ENCODE data around the gene CD69.

CD69 gene

DNA sequence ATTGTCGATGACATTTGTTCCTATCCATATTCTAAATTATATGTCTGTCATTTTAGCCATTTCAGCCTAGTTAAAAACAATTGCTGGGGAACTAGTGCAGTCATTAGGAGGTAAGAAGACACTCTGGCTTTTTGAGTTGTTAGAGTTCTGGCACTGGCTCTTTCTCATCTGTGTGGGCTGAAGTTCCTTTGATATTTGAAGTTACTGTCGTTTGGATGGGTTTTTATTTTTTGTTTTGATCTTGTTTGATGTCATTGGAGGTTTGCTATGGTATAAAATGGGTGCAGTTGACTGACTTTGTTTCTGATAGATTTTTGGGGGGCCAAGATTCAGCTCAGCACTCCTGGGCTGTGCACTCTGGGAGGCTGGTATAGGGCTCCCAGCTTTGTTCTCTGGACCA lies 20.7 kb upstream of the CD69 start:
- no peak for DNase-seq (ENCODE audit: low read depth)

DNA sequence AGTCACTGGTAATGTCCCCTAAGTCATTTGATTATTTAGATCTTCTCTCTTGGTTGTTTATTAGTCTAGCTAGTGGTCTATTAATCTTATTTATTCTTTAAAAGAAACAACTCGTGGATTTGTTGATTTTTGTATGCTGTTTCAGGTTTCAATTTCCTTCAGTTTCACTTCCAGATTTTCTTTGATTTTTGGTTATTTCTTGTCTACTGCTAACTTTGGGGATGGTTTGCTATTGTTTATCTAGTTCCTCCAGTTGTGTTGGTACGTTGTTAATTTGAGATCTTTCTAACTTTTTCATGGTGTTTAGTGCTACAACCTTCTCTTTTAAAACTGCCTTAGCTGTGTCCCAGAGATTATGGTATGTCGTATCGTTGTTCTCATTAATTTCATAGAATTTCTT lies 18.5 kb upstream of the CD69 start:
- no peak for DNase-seq (ENCODE audit: low read depth)

DNA sequence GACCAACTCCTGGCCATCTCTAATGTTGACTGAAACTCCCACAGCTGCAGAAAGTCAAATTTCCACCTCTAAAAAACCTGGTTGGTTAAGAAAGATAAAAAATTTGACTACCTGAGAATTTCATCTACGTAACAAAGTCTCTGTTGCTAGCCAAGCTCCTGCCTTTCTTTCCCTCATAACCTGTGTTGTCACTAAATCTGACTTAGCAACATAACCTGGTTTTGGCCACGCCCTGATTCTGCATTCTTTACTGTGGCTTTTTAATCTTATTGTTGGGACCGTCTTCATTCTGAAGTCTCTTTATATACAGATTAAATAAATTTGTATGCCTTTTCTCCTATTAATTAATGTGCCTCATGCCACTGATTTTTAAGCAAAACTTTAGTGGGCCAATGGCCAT lies 16.1 kb upstream of the CD69 start:
- DNase-seq (ENCODE audit: low read depth), result no peak

DNA sequence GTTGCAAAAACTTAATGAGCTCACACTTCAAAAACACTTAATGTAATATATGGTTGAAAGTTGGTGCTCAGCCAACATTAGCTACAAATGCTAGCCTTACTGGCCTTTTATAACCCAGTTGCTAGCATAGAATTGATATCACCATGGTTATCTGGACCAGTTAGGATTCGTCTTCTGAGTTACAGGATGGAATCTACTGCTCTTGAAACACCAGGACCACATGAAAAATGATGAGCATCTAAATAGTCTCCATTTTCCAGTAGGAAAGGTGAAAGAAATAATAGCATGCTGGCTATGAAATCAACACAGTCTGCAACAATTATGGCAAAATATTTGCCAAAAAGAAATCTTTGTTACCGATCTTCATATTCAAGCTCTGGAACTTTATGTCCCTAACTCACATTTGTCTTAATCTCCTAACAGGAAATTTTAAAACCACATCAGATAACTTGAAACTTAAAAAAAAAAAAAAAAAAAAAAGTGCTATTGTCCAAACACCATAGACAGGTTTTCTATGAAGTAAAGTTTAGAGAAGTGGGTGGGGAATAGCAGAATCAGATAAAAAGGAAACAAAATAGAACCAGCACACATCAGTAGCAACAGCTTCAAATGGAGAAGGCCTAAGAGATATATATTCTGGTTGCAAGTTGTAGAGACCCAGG lies 12.6 kb upstream of the CD69 start:
- no peak for DNase-seq (ENCODE audit: low read depth)

DNA sequence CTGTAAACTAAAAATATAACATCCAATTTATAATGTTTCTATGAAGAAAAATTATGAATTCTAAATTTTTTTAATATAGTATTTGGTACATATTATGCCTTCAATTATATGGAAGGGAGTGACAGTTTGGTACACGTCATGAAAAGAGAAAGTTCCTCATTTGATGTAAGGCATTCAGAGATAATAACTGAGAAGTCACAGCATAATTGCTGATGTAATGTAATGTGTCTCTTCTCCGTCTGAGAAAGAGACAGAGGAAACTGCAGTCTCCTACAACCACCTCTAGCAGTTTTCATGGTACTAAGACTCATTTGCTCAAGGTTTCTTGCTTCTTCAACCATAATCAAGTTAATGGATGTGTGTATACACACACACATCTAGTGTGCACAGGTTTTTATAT lies 2.3 kb upstream of the CD69 start:
- no peak for DNase-seq (ENCODE audit: low read depth)

DNA sequence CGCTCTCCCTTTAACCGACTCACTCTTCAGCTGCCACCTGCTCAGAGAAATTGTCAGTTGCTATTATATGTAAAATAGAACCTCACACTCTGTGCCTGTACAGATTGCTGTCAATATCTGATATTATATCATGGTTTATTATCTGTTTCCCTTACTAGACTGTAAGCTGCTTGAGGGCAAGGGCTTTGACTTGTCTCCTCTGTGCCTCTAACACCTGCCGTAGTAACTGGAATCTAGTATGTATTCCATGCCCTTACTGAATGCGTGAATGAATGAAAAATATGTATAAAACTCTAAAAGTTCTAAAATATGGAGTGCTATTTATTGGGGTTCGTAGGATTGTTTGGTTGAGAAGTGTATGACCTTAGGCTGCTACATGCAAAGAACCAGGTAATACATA lies 1.7 kb upstream of the CD69 start:
- no peak for DNase-seq (ENCODE audit: low read depth)

DNA sequence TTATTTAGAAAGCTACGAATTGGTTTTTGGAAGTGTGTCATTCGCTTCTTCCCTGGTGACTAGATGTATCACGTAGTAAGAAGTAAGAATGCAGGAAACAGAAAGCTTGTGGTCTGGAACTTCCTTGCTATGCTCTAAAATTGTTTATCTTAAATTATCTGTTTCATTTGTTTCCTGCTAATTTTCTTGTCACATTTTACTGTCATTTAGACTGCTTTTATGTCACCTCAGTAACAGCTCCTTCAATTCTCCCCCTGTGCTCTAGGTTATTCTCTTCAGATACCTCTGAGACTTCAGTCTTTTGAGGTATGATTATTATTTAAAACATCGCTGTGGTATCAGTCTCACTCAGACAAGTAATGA lies 699 bp upstream of the CD69 start:
- DNase-seq (ENCODE audit: low read depth), result peak; percentile 23

DNA sequence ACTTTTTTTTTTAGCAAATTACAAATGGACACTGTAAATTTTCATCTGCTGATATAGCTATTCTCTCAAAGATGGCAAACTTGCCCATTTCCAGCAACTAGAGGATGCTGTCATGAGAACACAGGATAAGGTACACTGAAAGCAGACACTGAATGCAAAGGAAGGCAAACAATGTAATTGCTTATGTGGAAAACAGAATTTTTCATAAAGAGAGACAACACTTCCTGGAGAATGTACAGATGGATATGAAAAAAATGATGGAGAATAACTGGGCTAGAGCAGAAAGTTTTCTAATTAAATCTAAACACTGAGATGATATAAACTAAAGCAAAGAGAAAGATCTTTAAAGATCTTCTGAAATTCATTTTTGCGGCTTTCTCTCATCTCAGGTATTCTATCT lies 581 bp downstream of the CD69 start:
- DNase-seq (ENCODE audit: low read depth), result no peak

DNA sequence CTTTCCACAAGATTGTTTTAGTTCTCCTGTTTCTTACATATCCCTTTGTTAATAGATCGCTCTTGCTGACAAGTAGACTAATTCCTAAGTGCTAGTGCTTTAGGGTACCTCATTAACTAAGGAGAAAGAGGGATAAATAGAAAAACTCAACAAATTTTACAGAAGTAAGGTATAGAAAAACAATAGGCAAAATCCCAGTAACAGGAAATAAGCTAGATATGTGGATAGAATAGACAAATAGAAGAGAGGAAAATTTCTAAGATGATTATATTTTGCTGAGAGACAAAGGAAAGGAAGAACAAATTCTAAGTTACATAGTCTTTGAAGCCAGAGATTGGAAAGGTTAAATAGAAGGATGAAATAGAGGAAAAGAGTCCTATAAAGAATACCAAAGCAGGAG lies 1.0 kb downstream of the CD69 start:
- DNase-seq (ENCODE audit: low read depth), result no peak

DNA sequence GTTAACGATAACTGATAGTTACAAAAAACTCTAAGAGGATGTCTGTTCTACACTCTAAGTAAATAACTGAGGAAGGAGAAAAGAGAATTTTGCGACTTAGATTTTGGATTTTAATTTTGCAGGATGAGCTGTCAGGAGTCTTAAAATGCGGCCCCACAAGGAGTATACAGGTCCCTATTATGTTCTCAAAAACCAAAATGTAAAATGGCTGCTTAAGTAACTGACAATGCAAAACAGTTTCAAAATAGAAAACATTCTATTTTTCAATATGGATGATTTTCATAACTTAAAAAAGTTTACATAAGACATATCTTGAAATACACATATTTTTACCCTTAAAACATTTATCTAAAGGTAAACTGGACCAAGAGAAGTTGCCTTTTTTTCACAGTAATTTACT lies 2.6 kb downstream of the CD69 start:
- no peak for DNase-seq (ENCODE audit: low read depth)

DNA sequence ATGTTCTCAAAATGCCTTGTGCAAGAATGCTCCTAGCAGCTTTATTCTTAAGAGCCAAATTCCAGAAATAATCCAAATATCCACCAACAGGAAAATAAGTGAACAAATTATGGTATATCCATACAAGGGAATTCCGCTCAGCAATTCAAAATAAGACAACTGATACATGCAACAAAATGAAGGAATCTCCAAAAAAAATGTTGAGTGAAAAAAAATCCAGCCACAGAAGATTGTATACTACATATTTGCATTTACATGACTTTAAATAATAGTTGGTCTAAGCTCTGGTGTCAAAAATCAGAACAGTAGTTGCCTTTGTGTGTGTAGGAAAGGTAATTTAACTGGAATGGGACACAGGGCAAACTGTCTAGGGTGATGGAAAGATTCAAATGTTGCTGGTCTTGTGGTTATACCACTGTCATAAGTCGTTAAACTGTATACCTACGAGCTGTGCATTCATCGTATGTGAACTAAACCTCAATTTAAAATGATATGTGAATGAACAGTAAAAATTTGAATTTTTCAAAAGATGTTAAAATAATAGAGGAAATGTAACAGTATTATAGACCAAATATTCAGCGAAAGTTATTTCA lies 3.2 kb downstream of the CD69 start:
- DNase-seq (ENCODE audit: low read depth), result no peak

DNA sequence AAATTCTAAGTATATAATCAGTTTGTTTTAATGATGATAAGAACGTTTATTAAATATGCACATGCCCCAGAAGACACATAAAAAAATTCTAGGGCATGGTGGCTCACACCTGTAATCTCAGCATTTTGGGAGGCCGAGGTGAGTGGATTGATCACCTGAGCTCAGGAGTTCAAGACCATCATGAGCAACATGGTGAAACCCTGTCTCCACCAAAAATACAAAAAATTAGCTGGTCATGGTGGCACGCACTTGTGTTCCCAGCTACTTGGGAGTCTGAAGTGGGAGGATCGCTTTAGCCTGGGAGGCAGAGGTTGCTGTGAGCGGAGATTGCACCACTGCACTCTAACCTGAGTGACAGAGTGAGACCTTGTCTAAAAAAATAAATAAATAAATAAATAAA lies 4.0 kb downstream of the CD69 start:
- DNase-seq (ENCODE audit: low read depth), result no peak

DNA sequence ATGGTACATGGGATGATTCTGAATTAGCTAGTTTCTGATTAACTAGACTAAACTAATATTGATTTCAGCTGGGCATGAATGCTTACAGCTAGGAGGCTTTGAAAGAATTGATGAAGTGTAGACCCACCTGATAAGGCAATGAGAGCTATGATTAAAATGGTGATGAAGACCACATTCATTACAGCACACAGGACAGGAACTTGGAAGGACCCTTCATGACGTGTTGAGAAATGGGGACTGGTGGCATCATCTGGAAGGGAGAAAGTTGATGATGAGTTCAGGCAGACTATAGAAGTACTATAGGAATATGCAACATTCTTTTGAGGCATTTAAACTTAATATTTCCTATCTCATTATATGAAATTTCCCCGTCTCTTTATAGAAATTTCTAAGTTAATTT lies 4.5 kb downstream of the CD69 start:
- DNase-seq (ENCODE audit: low read depth), result no peak

DNA sequence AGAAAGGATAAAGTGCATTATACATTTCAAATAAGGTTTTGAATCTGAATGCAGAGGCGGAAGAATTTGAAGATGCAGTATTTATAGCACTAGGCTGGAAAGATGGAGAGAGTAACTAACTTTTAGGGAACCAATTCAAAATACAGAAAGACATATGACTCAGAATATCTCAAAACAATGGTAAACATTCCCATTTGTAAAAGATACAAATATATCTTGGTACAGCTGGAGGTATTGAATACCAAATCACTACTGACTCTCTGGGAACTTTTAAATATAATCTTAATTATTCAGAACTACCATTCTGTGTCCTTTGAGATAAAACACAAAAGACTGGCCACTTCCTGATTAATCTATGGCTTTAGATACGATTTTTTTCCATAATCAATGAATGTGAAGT lies 5.1 kb downstream of the CD69 start:
- no peak for DNase-seq (ENCODE audit: low read depth)

DNA sequence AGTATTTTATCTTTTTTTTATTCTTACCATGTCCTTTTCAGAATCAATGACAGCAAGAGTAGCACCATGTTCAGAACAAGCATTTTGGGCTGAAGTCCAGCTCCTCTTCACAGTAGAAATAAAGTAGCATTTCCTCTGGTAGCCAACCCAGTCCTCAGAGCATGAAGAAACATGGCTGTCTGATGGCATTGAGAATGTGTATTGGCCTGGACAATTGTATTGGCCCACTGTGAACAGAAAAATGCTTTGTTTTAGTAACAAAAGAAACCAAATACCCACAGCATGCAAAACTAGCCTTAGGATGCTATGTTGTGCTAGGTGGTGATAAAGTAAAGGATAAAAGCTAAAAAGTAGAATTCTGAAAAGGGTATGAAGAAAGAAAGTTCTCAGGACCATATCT lies 5.7 kb downstream of the CD69 start:
- DNase-seq (ENCODE audit: low read depth), result no peak

DNA sequence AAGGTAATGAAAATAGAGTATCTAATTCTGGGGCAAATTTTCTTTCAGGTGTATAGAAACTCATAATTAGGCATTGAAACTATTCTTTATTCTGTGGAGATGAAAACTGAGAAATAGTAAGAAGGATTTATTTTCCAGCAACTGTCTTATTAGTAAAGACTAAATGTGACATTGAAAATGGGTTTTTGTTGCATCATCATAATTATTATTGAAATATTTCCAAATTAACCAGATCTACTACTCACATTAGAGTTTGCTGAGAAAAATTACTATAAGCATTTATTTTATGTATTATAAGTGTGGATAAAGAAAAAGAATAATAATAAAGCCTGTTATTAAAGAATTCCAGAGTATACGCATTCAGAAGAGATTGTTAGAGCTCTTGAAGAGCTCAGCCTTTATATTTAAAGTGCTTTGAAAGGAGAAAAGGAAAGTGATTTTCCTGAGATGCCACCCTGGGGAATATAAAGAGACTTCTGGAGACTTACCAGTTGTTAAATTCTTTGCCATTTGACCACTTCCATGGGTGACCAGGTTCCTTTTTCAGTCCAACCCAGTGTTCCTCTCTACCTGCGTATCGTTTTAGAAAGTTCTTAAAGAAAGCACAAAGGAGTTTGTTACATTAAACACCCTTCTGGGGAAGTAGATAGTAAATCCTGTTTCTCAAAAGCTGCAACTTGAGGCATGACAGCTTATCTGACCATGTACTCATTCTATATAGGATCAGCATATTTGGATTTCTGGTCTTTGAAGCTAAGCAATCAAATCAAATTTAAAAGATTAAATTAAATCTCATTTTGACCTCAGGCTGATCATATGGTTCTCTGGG lies 6.4 kb downstream of the CD69 start:
- DNase-seq (ENCODE audit: low read depth), result no peak

DNA sequence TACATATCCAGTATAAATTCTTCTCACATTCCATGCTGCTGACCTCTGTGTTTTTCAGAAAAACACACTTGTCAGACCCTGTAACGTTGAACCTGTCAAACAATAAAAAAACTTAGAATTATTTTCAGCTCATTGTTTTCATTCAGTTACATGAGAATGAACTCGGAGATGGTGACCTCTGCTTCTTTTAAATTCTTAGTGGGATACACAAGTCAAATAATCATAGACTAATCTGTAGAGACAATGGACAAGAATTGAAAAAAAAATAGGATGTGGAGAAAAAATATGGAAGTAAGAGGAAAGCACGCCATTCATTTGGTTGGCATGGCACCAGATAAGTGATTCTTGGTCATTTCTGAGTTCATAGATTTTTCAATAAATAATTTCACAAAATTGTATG lies 7.2 kb downstream of the CD69 start:
- DNase-seq (ENCODE audit: low read depth), result no peak

DNA sequence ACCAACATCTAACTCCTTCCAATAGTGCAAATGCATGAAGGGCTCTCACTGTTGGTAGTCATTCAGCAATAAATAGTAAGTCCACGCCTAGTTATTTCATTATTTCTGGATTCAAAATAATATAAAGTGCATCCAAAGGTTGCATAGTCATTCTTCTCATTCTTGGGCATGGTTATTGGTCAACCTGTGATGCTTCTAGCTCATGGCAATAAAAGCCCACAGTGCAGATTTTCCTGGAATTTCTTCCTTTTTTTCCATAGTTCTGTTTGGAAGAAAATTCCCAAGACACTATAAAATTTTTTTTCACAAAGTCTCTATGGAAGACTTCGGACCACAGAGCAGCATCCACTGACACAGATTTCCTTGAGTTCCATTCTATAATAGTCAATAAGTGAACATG lies 7.6 kb downstream of the CD69 start:
- no peak for DNase-seq (ENCODE audit: low read depth)

DNA sequence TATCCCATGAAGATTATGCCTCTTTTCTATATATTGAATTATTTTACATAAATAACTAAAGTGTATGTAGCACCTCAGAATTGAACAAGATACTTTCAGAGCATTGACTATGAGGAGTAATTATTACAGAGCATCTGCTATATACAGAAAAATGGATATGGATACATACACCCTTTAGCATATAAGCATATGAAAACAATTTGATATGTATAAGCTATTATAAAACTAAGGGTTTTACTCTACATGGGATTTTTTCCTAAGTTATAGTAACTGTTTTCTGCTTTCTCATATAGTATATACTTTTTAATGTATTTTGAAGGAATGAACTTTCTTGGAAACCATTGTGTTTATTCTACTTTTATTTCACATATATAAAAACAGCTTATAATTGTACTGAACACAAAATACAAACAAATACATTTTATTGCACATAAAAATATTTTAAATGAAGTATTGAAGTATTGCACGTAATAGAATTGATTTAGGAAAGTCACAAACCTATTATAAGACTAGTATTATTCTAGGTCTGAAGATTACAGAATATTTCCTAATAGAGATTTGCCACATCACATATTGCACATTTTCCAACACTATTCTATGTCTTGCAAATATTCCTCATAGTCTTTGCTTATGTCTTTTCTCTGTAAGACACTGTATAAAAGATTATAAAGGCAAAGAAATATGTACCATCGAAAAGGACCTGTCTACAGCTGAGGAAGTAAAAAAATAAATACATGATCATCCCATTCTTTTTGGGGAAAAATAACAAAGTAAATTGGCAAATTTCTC lies 8.4 kb downstream of the CD69 start:
- no peak for DNase-seq (ENCODE audit: low read depth)

DNA sequence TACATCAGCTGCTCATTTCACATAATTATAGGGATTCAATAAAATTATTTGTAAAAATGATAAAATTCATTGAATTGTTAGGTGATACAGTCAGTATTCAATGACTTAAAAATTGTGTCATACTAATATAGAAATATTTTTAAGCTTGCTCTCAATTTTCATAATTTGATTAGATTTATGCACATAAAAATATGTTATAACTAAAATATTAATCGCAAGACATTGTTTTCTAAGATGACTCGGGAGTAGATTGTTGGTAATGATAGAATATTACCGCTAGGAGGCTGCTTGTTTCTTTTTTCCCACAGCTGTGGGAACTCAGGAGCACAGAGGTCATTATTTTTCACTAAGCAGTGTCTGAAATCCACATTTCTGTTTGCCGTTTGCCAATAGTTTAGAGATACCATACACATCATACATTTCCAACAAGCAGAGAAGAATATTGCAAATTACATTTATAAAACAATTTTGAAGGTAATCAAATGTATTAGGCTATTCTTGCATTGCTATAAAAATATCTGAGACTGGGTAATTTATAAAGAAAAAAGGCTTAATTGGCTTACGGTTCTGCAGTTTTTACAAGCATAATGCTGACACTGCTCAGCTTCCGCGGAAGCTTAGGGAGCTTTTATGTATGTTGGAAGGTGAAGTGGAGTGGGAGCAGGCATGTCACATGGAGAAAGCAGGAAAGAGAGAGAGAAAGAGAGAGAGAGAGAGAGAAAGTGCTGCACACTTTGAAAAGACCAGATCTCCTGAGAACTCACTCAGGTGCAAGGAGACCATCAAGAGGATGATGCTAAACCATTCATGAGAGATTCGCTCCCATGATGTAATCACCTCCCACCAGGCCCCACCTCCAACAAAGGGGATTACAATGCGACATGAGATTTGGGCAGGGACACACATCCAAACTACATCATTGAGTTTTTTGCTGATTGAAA lies 9.2 kb downstream of the CD69 start:
- peak; percentile 55 for DNase-seq (ENCODE audit: low read depth)

All from amniotic epithelial cell (primary cell).